ENCODE data around the gene TOX3. TPM values are rescaled to one million over a fixed set of nuclear protein-coding genes. Genes with fewer than 3 reads are reported as not detected.

Gene TOX3
- total RNA-seq, 1 donor from 2014 or later = not detected

DNA sequence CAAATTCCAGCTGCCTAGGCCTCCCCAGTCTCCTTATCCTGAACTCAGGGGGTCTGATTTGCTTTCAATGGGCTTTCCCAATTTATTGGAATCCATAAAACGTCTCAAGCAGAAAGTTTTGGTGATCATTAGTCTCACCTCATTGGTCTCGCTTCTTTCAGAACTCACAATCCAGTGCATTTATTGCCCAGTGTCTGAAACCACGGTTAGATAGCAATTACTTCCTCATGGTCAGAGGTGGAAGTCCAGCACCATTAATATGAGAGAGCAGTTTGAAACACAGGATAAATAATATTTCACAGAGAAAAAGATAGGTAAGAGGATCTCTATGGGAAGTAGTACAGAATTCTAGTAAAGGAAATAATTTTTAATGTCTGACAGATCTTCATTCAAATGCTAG is 128.7 kb downstream of the TOX3 start:
- no peak for DNase-seq (ENCODE audit: low spot score)
- peaks cover 11% of the 10 kb centered on the region for H3K9me3 Mint-ChIP-seq (ENCODE audit: low read depth)

GRCh38 chr16:52416888-52417287 is 130.1 kb downstream of the TOX3 start:
- no peak overlapping the region for H3K4me3 Mint-ChIP-seq (ENCODE audit: unreplicated experiment)
- H3K27me3 Mint-ChIP-seq (ENCODE audit: low read depth) = peaks cover 2% of the 10 kb centered on the region
- H3K4me1 Mint-ChIP-seq (ENCODE audit: low read depth) = no peaks in the 10 kb centered on the region
- H3K27ac Mint-ChIP-seq (ENCODE audit: unreplicated experiment) = no peak overlapping the region
- peaks cover 11% of the 10 kb centered on the region for H3K9me3 Mint-ChIP-seq (ENCODE audit: low read depth)
- no peak for DNase-seq (ENCODE audit: low spot score)
- TF ChIP-seq, protein P1, sequence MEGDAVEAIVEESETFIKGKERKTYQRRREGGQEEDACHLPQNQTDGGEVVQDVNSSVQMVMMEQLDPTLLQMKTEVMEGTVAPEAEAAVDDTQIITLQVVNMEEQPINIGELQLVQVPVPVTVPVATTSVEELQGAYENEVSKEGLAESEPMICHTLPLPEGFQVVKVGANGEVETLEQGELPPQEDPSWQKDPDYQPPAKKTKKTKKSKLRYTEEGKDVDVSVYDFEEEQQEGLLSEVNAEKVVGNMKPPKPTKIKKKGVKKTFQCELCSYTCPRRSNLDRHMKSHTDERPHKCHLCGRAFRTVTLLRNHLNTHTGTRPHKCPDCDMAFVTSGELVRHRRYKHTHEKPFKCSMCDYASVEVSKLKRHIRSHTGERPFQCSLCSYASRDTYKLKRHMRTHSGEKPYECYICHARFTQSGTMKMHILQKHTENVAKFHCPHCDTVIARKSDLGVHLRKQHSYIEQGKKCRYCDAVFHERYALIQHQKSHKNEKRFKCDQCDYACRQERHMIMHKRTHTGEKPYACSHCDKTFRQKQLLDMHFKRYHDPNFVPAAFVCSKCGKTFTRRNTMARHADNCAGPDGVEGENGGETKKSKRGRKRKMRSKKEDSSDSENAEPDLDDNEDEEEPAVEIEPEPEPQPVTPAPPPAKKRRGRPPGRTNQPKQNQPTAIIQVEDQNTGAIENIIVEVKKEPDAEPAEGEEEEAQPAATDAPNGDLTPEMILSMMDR (IDR thresholded peaks at IDR 0.05) = no peak
- no peaks in the 10 kb centered on the region for H3K36me3 Mint-ChIP-seq (ENCODE audit: low read depth)

More for the DNA sequence above, 128.7 kb downstream of the TOX3 start:
- TF ChIP-seq, protein P1 (IDR thresholded peaks at IDR 0.05) = no peak
- H3K36me3 Mint-ChIP-seq (ENCODE audit: low read depth) = no peaks in the 10 kb centered on the region
- no peak overlapping the region for H3K4me3 Mint-ChIP-seq (ENCODE audit: unreplicated experiment)
- H3K27me3 Mint-ChIP-seq (ENCODE audit: low read depth) = peaks cover 2% of the 10 kb centered on the region
- H3K4me1 Mint-ChIP-seq (ENCODE audit: low read depth) = no peaks in the 10 kb centered on the region
- H3K27ac Mint-ChIP-seq (ENCODE audit: unreplicated experiment) = no peak overlapping the region

DNA sequence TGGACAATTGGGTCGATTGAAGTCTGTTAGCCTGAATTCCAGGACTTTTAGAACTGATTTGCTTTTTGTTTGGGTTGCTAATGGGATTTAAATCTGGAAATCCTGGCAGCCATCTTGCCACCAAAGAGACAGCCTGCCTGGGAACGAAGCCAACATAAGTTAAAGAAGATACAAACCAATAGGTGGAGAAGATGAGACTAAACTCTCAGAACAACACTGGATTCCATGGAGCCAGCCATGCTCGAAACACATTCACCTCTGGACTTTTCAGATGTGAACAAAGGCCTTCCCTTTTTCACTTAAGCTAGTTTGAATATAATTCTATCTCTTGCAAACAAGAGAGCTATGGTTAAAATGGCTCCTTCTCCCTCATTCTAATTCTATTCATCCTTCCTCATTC is 135.9 kb downstream of the TOX3 start:
- Mint-ChIP-seq H3K27ac (ENCODE audit: unreplicated experiment) (no peak overlapping the region), H3K9me3 (ENCODE audit: low read depth) (no peaks in the 10 kb centered on the region), H3K36me3 (ENCODE audit: low read depth) (no peaks in the 10 kb centered on the region), H3K4me1 (ENCODE audit: low read depth) (no peaks in the 10 kb centered on the region), H3K4me3 (ENCODE audit: unreplicated experiment) (no peak overlapping the region), H3K27me3 (ENCODE audit: low read depth) (no peaks in the 10 kb centered on the region)
- TF ChIP-seq, protein P1 (IDR thresholded peaks at IDR 0.05) = no peak
- no peak for DNase-seq (ENCODE audit: low spot score)

DNA sequence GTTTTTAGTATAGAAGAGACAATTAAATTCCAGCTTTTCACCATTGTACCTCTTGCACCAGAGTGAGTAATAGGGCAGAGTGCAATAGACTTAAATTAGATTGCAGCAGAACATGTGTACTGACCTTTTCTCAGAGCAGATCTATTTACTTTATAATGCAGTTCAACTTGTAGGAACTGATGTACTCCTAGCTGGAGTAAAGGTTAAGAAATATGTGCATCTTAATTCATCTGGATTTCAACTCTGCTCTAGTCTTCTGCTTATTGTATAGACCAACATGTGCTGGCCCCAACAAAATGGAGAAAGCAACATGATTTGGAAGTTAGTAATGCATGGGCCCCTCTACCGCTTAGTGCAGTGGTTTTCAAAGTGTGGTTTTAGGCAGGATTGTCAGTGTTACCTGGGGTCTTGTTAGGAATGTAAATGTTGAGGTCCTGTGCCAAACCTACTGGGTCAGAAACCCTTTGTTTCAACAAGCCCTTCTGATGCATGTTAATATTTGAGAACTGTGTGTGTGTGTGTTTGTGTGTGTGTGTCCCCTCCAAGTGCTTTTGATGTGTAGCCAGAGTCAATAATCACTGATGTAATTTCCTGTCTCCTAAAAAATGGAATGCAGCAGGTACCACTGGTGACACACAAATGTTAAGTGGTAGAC is 138.6 kb downstream of the TOX3 start:
- no peak for DNase-seq (ENCODE audit: low spot score)
- Mint-ChIP-seq H3K27ac (ENCODE audit: unreplicated experiment) (no peak overlapping the region), H3K27me3 (ENCODE audit: low read depth) (no peaks in the 10 kb centered on the region), H3K4me3 (ENCODE audit: unreplicated experiment) (no peak overlapping the region), H3K9me3 (ENCODE audit: low read depth) (no peaks in the 10 kb centered on the region), H3K36me3 (ENCODE audit: low read depth) (no peaks in the 10 kb centered on the region), H3K4me1 (ENCODE audit: low read depth) (no peaks in the 10 kb centered on the region)
- TF ChIP-seq, protein P1 (IDR thresholded peaks at IDR 0.05) = no peak

- TF ChIP-seq, protein P1 (IDR thresholded peaks at IDR 0.05) = no peak
- Mint-ChIP-seq H3K27me3 (ENCODE audit: low read depth) (no peaks in the 10 kb centered on the region), H3K36me3 (ENCODE audit: low read depth) (no peaks in the 10 kb centered on the region), H3K4me1 (ENCODE audit: low read depth) (no peaks in the 10 kb centered on the region), H3K9me3 (ENCODE audit: low read depth) (no peaks in the 10 kb centered on the region), H3K4me3 (ENCODE audit: unreplicated experiment) (no peak overlapping the region), H3K27ac (ENCODE audit: unreplicated experiment) (no peak overlapping the region)
- DNase-seq (ENCODE audit: low spot score) = no peak
These were observed 139.2 kb downstream of the TOX3 start for GRCh38 chr16:52407778-52408177.

All from chondrocyte (in vitro differentiated cells).